Keratinocyte (primary cell): Measurements from ENCODE around the gene SPOCK1. TPM values are rescaled to one million over a fixed set of nuclear protein-coding genes. Genes with fewer than 3 reads are reported as not detected.

Experiments
- DNase-seq: peaks from one replicate; pipeline ENCODE4 v3.0.0-alpha.2; 2011; ENCODE audit warnings: low read depth, missing footprints, low spot score
- FAIRE-seq: peaks from 2 replicates; lab custom pipeline; 2011; peaks lifted over from hg19 to GRCh38; lab: Jason Lieb, UNC
- H2AFZ ChIP-seq: 2 replicates; pipeline ENCODE4 v1.6.0; 2012; ENCODE audit warnings: low read length, control low read depth, inconsistent platforms; ENCODE audit not compliant: control insufficient read depth
- H3K27ac ChIP-seq: 2 replicates; pipeline ENCODE4 v1.5.1; 2011; ENCODE audit warnings: low read length; ENCODE audit not compliant: control insufficient read depth, insufficient read depth
- H3K27me3 ChIP-seq: 3 replicates; pipeline ENCODE4 v1.6.0; 2011; ENCODE audit warnings: low read length; ENCODE audit not compliant: control insufficient read depth, insufficient read depth; ENCODE audit errors: extremely low read depth
- H3K36me3 ChIP-seq, 2 experiments: 2 replicates in 1 of 2; 3 replicates in 1 of 2; pipeline ENCODE4 v1.5.1; 2011; ENCODE audit warnings: low read length in 2 of 2, mild to moderate bottlenecking in 1 of 2; ENCODE audit not compliant: control insufficient read depth in 2 of 2, insufficient read depth in 2 of 2; ENCODE audit errors: extremely low read depth in 1 of 2
- H3K4me1 ChIP-seq: 3 replicates; pipeline ENCODE4 v1.5.1; 2011; ENCODE audit warnings: low read length; ENCODE audit not compliant: control insufficient read depth, insufficient read depth; ENCODE audit errors: extremely low read depth
- H3K4me2 ChIP-seq: 3 replicates; pipeline ENCODE4 v1.6.0; 2011; ENCODE audit warnings: low read depth, low read length; ENCODE audit not compliant: control insufficient read depth, insufficient read depth; ENCODE audit errors: extremely low read depth
- H3K4me3 ChIP-seq, 3 experiments: fragments of 200-600 bp in 1 of 3; sonication (generic) in 1 of 3; 2 replicates in 2 of 3; 3 replicates in 1 of 3; pipeline ENCODE4 v1.5.1; 2011 to 2016; ENCODE audit warnings: low read length in 3 of 3, mild to moderate bottlenecking in 3 of 3, control low read depth in 2 of 3, inconsistent platforms in 1 of 3, low read depth in 1 of 3, mixed read lengths in 1 of 3, mixed run types in 1 of 3, moderate library complexity in 1 of 3; ENCODE audit not compliant: control insufficient read depth in 2 of 3, insufficient read depth in 2 of 3; ENCODE audit errors: extremely low read depth in 1 of 3
- H3K79me2 ChIP-seq: 2 replicates; pipeline ENCODE4 v1.6.0; 2012; ENCODE audit warnings: low read length; ENCODE audit not compliant: control insufficient read depth, insufficient read depth
- H3K9ac ChIP-seq: 3 replicates; pipeline ENCODE4 v1.6.0; 2011; ENCODE audit warnings: low read length; ENCODE audit not compliant: control insufficient read depth, insufficient read depth; ENCODE audit errors: extremely low read depth
- H3K9me1 ChIP-seq: 3 replicates; pipeline ENCODE4 v1.6.0; 2011; ENCODE audit warnings: low read length; ENCODE audit not compliant: control insufficient read depth, insufficient read depth; ENCODE audit errors: extremely low read depth
- H3K9me3 ChIP-seq: 2 replicates; pipeline ENCODE4 v1.5.1; 2012; ENCODE audit warnings: low read depth, low read length; ENCODE audit not compliant: control insufficient read depth
- H4K20me1 ChIP-seq: 3 replicates; pipeline ENCODE4 v1.6.0; 2011; ENCODE audit warnings: low read length; ENCODE audit not compliant: control insufficient read depth, insufficient read depth; ENCODE audit errors: extremely low read depth
- CTCF ChIP-seq, 3 experiments: IDR thresholded peaks in 1 of 3; conservative IDR thresholded peaks in 1 of 3; optimal IDR thresholded peaks in 1 of 3; 2 replicates in 2 of 3; 3 replicates in 1 of 3; pipeline versions ENCODE3 to v1.5.1; 2011; ENCODE audit warnings: low read length in 3 of 3, mild to moderate bottlenecking in 3 of 3, moderate library complexity in 2 of 3, control low read depth in 1 of 3, inconsistent platforms in 1 of 3; ENCODE audit not compliant: insufficient read depth in 2 of 3; ENCODE audit errors: extremely low read depth in 1 of 3
- EZH2 ChIP-seq: IDR thresholded peaks from one replicate; pipeline ENCODE4 v1.6.1; 2012; ENCODE audit warnings: inconsistent platforms, mild to moderate bottlenecking, low read length, moderate library complexity
- dilution Hi-C: fragments of 300-500 bp; cut with MboI; formaldehyde crosslinking; loops from one replicate; pipeline ENCODE4 v1.7.0; 2020; ENCODE audit warnings: low sequenced_read_pairs; ENCODE audit not compliant: extremely low pct_ligation_motif_present
- polyA plus RNA-seq, 5 experiments: library from polyadenylated mRNA; depleted of rRNA in 3 of 5; stranded (reverse) in 3 of 5; stranded (forward) in 1 of 5; unstranded in 1 of 5; fragments of >200 nt; gene quantifications; 1 replicate in 1 of 5; 2 replicates in 3 of 5; 3 replicates in 1 of 5; pipeline versions ENCODE4 v1.2.1 to v1.2.3, GENCODE V29; 2011 to 2012; ENCODE audit warnings: missing spikeins in 2 of 5, low read depth in 1 of 5, low replicate concordance in 1 of 5

The SPOCK1 gene
- polyA plus RNA-seq, 1 donor (not counting 4 experiments of a cell fraction or from before 2014, with no cell fraction given): 5.5 TPM

- FAIRE-seq (no peak), DNase-seq (no peak)
- Histone ChIP-seq H3K9ac (no peak overlapping the region), H3K9me1 (no peaks in the 10 kb centered on the region), H3K79me2 (no peaks in the 10 kb centered on the region), H4K20me1 (no peaks in the 10 kb centered on the region), H3K9me3 (no peaks in the 10 kb centered on the region), H3K27ac (no peak overlapping the region), H3K4me1 (peaks cover 3% of the 10 kb centered on the region), H2AFZ (no peak overlapping the region), H3K4me2 (no peak overlapping the region), H3K27me3 (peaks cover 7% of the 10 kb centered on the region), H3K36me3 (no peaks in the 10 kb centered on the region), H3K4me3 (no peak overlapping the region)
- dilution Hi-C loops: no loop called here
- no peak for TF ChIP-seq CTCF (optimal IDR thresholded peaks at IDR 0.05 in 1 of 3, IDR thresholded peaks at IDR 0.05 in 1 of 3, conservative IDR thresholded peaks at IDR 0.05 in 1 of 3; ENCODE audit: extremely low read depth in 1 of 3, insufficient read depth in 2 of 3, low read length in 3 of 3)
- no peak for TF ChIP-seq EZH2
Observed at GRCh38 chr5:137465930-137466329, 33.2 kb downstream of the SPOCK1 start.

- no peak for DNase-seq
Observed at GRCh38 chr5:137462816-137463520, 36.2 kb downstream of the SPOCK1 start.

More at GRCh38 chr5:137462816-137463520, 36.2 kb downstream of the SPOCK1 start:
- no peak overlapping the region for H3K27ac ChIP-seq
- no peaks in the 10 kb centered on the region for H3K79me2 ChIP-seq
- H3K4me3 ChIP-seq: no peak overlapping the region
- dilution Hi-C loops: no loop called here
- H3K9ac ChIP-seq: no peak overlapping the region
- FAIRE-seq: no peak
- H3K9me3 ChIP-seq: no peaks in the 10 kb centered on the region
- TF ChIP-seq CTCF (optimal IDR thresholded peaks at IDR 0.05 in 1 of 3, IDR thresholded peaks at IDR 0.05 in 1 of 3, conservative IDR thresholded peaks at IDR 0.05 in 1 of 3; ENCODE audit: extremely low read depth in 1 of 3, insufficient read depth in 2 of 3, low read length in 3 of 3): no peak
- no peak for TF ChIP-seq EZH2
- peaks cover 7% of the 10 kb centered on the region for H3K27me3 ChIP-seq
- no peaks in the 10 kb centered on the region for H3K36me3 ChIP-seq
- H3K9me1 ChIP-seq: no peaks in the 10 kb centered on the region
- no peaks in the 10 kb centered on the region for H3K4me1 ChIP-seq
- no peaks in the 10 kb centered on the region for H4K20me1 ChIP-seq
- H3K4me2 ChIP-seq: no peak overlapping the region
- no peak overlapping the region for H2AFZ ChIP-seq
